CMK (cell line): ENCODE results near the gene SLC35A3.
"Not testable (repeated sequence)": the region's sequence is repeated elsewhere in the genome, so short reads cannot be mapped to it uniquely, and the experiment has no call there.

Experiments used
- DNase-seq: peaks from one replicate; pipeline ENCODE4 v3.0.0-alpha.2; 2010; ENCODE audit warnings: low read depth

SLC35A3 gene

GRCh38 chr1:100036718-100037655 lies 67.2 kb downstream of the SLC35A3 start:
- DNase-seq = no peak

GRCh38 chr1:100037656-100037926 lies 67.8 kb downstream of the SLC35A3 start:
- DNase-seq = no peak

GRCh38 chr1:100037927-100038659 lies 68.3 kb downstream of the SLC35A3 start:
- peak; percentile 54 for DNase-seq

- DNase-seq = peak; percentile 12
These were observed 69.0 kb downstream of the SLC35A3 start for GRCh38 chr1:100038660-100039287.

GRCh38 chr1:100039591-100039990 lies 69.8 kb downstream of the SLC35A3 start:
- no peak for DNase-seq

GRCh38 chr1:100045206-100045605 lies 75.4 kb downstream of the SLC35A3 start:
- DNase-seq = no peak

- not testable (repeated sequence) for DNase-seq
These were observed 77.5 kb downstream of the SLC35A3 start for GRCh38 chr1:100047235-100047708.

- no peak for DNase-seq
These were observed 80.3 kb downstream of the SLC35A3 start for GRCh38 chr1:100050139-100050538.

GRCh38 chr1:100051401-100051800 lies 81.6 kb downstream of the SLC35A3 start:
- DNase-seq = no peak

- no peak for DNase-seq
These were observed 82.1 kb downstream of the SLC35A3 start for GRCh38 chr1:100051893-100052292.

- DNase-seq = no peak
These were observed 83.3 kb downstream of the SLC35A3 start for GRCh38 chr1:100053119-100053518.

GRCh38 chr1:100053727-100054126 lies 83.9 kb downstream of the SLC35A3 start:
- no peak for DNase-seq

GRCh38 chr1:100061681-100062080 lies 91.9 kb downstream of the SLC35A3 start:
- DNase-seq = no peak

- DNase-seq = no peak
These were observed 95.6 kb downstream of the SLC35A3 start for GRCh38 chr1:100065183-100065968.

GRCh38 chr1:100065969-100066227 lies 96.1 kb downstream of the SLC35A3 start:
- no peak for DNase-seq

GRCh38 chr1:100070201-100070939 lies 100.6 kb downstream of the SLC35A3 start:
- no peak for DNase-seq

- no peak for DNase-seq
These were observed 103.7 kb downstream of the SLC35A3 start for GRCh38 chr1:100073531-100073930.

- DNase-seq = no peak
These were observed 105.0 kb downstream of the SLC35A3 start for GRCh38 chr1:100074604-100075395.

GRCh38 chr1:100075773-100076172 lies 106.0 kb downstream of the SLC35A3 start:
- DNase-seq = no peak

- DNase-seq = no peak
These were observed 106.5 kb downstream of the SLC35A3 start for GRCh38 chr1:100076319-100076718.

- no peak for DNase-seq
These were observed 106.9 kb downstream of the SLC35A3 start for GRCh38 chr1:100076744-100077143.
